GM12878 (cell line): ENCODE measurements around the gene ERP27. TPM values are rescaled to one million over a fixed set of nuclear protein-coding genes. Genes with fewer than 3 reads are reported as not detected.

Experiments used
- ATAC-seq: fragments of 200-7000 bp; cut with Tn5 transposase; 3 replicates; pipeline ENCODE4 v1.9.1; 2020; ENCODE audit warnings: mild to moderate bottlenecking, moderate library complexity
- BruUV-seq: library from RNA; stranded (reverse); fragments of 400-500 nt; replicated peaks from 2 replicates; lab custom pipeline; 2021; lab: Mats Ljungman, UMichigan
- CTCF ChIA-PET: fragments of 300-600 bp; sonication (Branson Sonifier 250); formaldehyde crosslinking; extraction: SDS; loops from one replicate; lab custom pipeline; 2021; ENCODE audit warnings: inconsistent platforms; lab: Yijun Ruan, JAX
- POLR2A ChIA-PET: fragments of 350-600 bp; formaldehyde crosslinking; extraction: SDS; loops from one replicate; lab custom pipeline; 2021; ENCODE audit warnings: inconsistent platforms; lab: Charles Lee
- RAD21 ChIA-PET: fragments of 300-600 bp; sonication (Branson Sonifier 250); formaldehyde crosslinking; loops from one replicate; lab custom pipeline; 2023; ENCODE audit warnings: antibody characterized with exemption; ENCODE audit not compliant: unreplicated experiment; lab: Charles Lee
- SMC1A ChIA-PET: fragments of 300-600 bp; sonication (Branson Sonifier 250); formaldehyde crosslinking; loops from one replicate; lab custom pipeline; 2023; ENCODE audit not compliant: unreplicated experiment, uncharacterized antibody; lab: Charles Lee
- DNase-seq: peaks from one replicate; pipeline ENCODE4 v3.0.0-alpha.2; 2011; ENCODE audit warnings: low read depth, low spot score
- FAIRE-seq: peaks from 3 replicates; lab custom pipeline; 2011; peaks lifted over from hg19 to GRCh38; lab: Jason Lieb, UNC
- H2AFZ ChIP-seq: 2 replicates; pipeline ENCODE4 v1.6.0; 2011; ENCODE audit warnings: low read depth, low read length, control low read depth; ENCODE audit not compliant: control insufficient read depth
- H3K27ac ChIP-seq: 2 replicates; pipeline ENCODE4 v1.5.1; 2011; ENCODE audit warnings: control low read depth; ENCODE audit not compliant: control insufficient read depth, insufficient read depth
- H3K27me3 ChIP-seq, 2 experiments: replicated peaks in 1 of 2; 2 replicates each; pipeline versions ENCODE4 v1.6.0 to v1.6.1; 2011; ENCODE audit warnings: low read length in 1 of 2; ENCODE audit not compliant: control insufficient read depth in 2 of 2, insufficient read depth in 2 of 2
- H3K36me3 ChIP-seq, 2 experiments: 2 replicates each; pipeline ENCODE4 v1.5.1; 2011; ENCODE audit warnings: low read length in 1 of 2; ENCODE audit not compliant: control insufficient read depth in 2 of 2, insufficient read depth in 2 of 2
- H3K4me1 ChIP-seq: 2 replicates; pipeline ENCODE4 v1.6.1; 2011; ENCODE audit warnings: mild to moderate bottlenecking, low read length, moderate library complexity, mixed read lengths; ENCODE audit not compliant: control insufficient read depth, insufficient read depth
- H3K4me2 ChIP-seq: 2 replicates; pipeline ENCODE4 v1.6.0; 2011; ENCODE audit warnings: control low read depth; ENCODE audit not compliant: control insufficient read depth, insufficient read depth
- H3K4me3 ChIP-seq: fragments of 200-600 bp; sonication (generic); 2 replicates; pipeline ENCODE4 v1.5.1; 2016
- H3K79me2 ChIP-seq: 2 replicates; pipeline ENCODE4 v1.6.0; 2011; ENCODE audit warnings: low read length; ENCODE audit not compliant: control insufficient read depth, insufficient read depth
- H3K9ac ChIP-seq: 2 replicates; pipeline ENCODE4 v1.8.0; 2011; ENCODE audit warnings: low read length, control low read depth, mixed read lengths; ENCODE audit not compliant: control insufficient read depth, insufficient read depth
- H3K9me3 ChIP-seq: replicated peaks from 3 replicates; pipeline ENCODE4 v1.5.1; 2011; ENCODE audit warnings: mild to moderate bottlenecking, low read length; ENCODE audit not compliant: control insufficient read depth, insufficient read depth
- H4K20me1 ChIP-seq: 2 replicates; pipeline ENCODE4 v1.6.0; 2011; ENCODE audit not compliant: control insufficient read depth, insufficient read depth
- CBX5 ChIP-seq: sonication (generic); IDR thresholded peaks from 2 replicates; pipeline ENCODE4 v1.6.1; 2016; ENCODE audit warnings: low read depth, moderate library complexity, mild to moderate bottlenecking, inconsistent platforms
- EGR1 ChIP-seq, 2 experiments: IDR thresholded peaks; 1 replicate in 1 of 2; 2 replicates in 1 of 2; pipeline ENCODE4 v1.6.1; 2011 to 2012; ENCODE audit warnings: low read depth in 2 of 2, low read length in 2 of 2, borderline replicate concordance in 1 of 2, mild to moderate bottlenecking in 1 of 2, moderate library complexity in 1 of 2
- ESRRA ChIP-seq: IDR thresholded peaks from 2 replicates; pipeline ENCODE4 v1.6.1; 2012; ENCODE audit warnings: mild to moderate bottlenecking, low read length, improper control_type of control experiment
- LARP7 ChIP-seq: fragments of 450-650 bp; IDR thresholded peaks from 2 replicates; pipeline ENCODE4 v1.6.1; 2017; ENCODE audit warnings: mild to moderate bottlenecking
- NBN ChIP-seq: fragments of 450-650 bp; IDR thresholded peaks from 2 replicates; pipeline ENCODE4 v1.6.1; 2016
- NR2C2 ChIP-seq: IDR thresholded peaks from 2 replicates; pipeline ENCODE4 v1.6.1; 2011; ENCODE audit warnings: borderline replicate concordance, low read depth; ENCODE audit not compliant: control insufficient read depth, insufficient read length
- PAX5 ChIP-seq: IDR thresholded peaks from 2 replicates; pipeline ENCODE4 v1.6.1; 2011; ENCODE audit warnings: low read depth, low read length, borderline replicate concordance
- POLR2AphosphoS5 ChIP-seq: IDR thresholded peaks from 2 replicates; pipeline ENCODE4 v1.6.1; 2011; ENCODE audit warnings: mild to moderate bottlenecking, low read length, inconsistent platforms
- TCF3 ChIP-seq: IDR thresholded peaks from 2 replicates; pipeline ENCODE4 v1.6.1; 2012; ENCODE audit warnings: low read depth, mild to moderate bottlenecking, low read length, borderline replicate concordance; ENCODE audit not compliant: insufficient read depth
- ZBED1 ChIP-seq: IDR thresholded peaks from 2 replicates; pipeline ENCODE4 v1.6.1; 2016; ENCODE audit warnings: borderline replicate concordance
- WGBS: methylation state at CpG from one replicate; pipeline ENCODE4 v1.1.6; 2016; ENCODE audit warnings: low lambda C conversion rate; ENCODE audit not compliant: insufficient replicate concordance, insufficient coverage; ENCODE audit errors: missing lambda C conversion rate; 5-methylcytosine and 5-hydroxymethylcytosine counted together
- in situ Hi-C: fragments of 300-500 bp; cut with MboI; formaldehyde crosslinking; loops from 9 replicates; pipeline ENCODE4 v1.14.3; 2018; ENCODE audit warnings: mixed read lengths
- intact Hi-C: fragments of 100-400 bp; cut with micrococcal nuclease; formaldehyde crosslinking; loops from one replicate; pipeline ENCODE4 v1.14.2; 2022; ENCODE audit not compliant: unreplicated experiment
- polyA plus RNA-seq, 11 experiments: library from polyadenylated mRNA; depleted of rRNA in 4 of 11; unstranded in 6 of 11; stranded (reverse) in 5 of 11; fragments of >200 nt; fragmentation: Nextera tagmentation in 4 of 11; fragmentation: Illumina TruSeq in 1 of 11; extraction: Ambion mirVana in 4 of 11; extraction: Trizol in 1 of 11; gene quantifications; 1 replicate in 1 of 11; 2 replicates in 10 of 11; pipeline versions ENCODE4 v1.2.1 to v1.2.3, GENCODE V29; 2011 to 2016; ENCODE audit warnings: inconsistent platforms in 2 of 11, missing spikeins in 2 of 11, low read depth in 1 of 11
- total RNA-seq, 4 experiments: library from RNA; depleted of rRNA in 3 of 4; stranded (reverse); fragments of >200 nt in 3 of 4; fragmentation: Illumina TruSeq in 1 of 4; extraction: Trizol in 1 of 4; gene quantifications; 2 replicates each; pipeline versions ENCODE4 v1.2.1 to v1.2.3, GENCODE V29; 2013 to 2021

Gene ERP27
- total and polyA plus RNA-seq, 10 of the 15 experiments (the other 5 are each of a cell fraction or from before 2014, with no cell fraction given) = 0.91 to 2.4 (median 1.4) TPM

DNA sequence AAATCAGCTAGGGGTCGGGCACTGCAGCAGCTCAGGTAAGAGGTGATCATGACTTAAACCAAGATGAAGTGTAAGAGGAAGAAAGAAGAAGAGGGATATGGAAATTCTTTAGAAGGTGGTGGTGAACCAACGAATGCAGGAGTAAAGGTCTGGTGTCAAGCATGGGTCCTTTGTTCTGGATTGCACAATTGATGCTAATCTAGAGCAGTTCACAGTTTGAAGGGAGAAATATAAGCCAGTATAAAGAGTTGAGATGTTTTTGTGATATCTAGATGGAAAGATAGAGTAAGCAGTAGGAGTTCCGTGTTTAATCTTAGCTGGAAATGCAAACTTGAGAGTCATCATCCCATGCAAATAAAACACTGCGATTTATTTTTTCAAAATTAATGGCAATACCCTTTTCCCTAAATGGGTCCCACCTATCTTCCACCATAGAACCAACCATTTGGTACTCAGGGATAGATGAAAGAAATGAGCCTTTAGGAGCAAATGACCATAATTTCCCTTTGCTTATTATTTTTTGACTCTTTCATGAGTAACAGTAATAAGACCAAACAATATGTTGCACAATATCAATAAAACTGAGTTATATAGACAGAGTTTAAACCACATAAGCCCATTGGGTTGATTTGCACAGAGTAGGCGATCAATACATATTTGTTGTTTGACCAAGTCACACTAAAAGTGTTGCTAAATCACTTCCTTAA is 37.7 kb downstream of the ERP27 start:
- CTCF ChIA-PET = no interaction called here

DNA sequence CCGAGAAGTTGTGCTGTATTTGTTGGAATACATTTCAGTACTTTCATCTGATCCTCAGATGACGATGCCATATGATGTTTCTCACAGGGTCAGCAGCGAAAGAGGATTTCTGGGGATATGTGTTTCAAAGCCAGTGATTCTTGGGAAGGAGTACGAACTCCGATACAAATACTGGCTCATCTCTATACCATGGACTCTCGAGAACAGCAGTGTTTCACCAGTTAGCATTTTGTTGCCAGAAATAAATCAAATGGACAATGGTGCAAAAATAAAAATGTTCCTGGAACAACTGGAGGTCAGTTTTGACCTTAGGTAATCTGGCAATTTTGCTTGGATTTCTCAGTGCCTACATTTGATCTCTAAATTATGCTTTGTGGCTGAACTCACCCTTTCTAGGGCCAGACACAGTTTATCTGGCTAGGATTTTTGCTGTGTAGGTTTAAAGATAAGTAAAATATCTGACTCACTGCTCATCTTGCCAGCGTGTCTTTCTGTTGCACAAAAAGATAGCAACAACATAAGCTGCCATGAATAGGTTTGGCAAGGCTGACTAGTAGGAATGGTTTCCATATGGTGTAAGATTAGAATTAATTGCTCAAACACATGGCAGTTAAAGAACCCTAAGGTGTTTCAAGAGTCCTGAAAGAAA is 41.7 kb downstream of the ERP27 start:
- SMC1A ChIA-PET = interaction anchor here (0.6 to 2.8 kb wide), 4 partner anchors 10 to 125 kb away, joined by 3 to 12 read pairs (median 4); no protein-coding TSS in a partner anchor
- Histone ChIP-seq H3K27ac (no peak overlapping the region), H3K9me3 (no peaks in the 10 kb centered on the region), H4K20me1 (no peaks in the 10 kb centered on the region), H2AFZ (no peak overlapping the region), H3K4me1 (no peaks in the 10 kb centered on the region), H3K36me3 (no peaks in the 10 kb centered on the region), H3K27me3 (no peaks in the 10 kb centered on the region; a peak in 1 of 4 replicates), H3K79me2 (no peaks in the 10 kb centered on the region), H3K4me2 (no peak overlapping the region), H3K9ac (no peak overlapping the region), H3K4me3 (no peak overlapping the region)
- BruUV-seq = no TSS peak
- DNase-seq = no peak
- RAD21 ChIA-PET = no interaction called here
- intact Hi-C loops = no loop called here
- TF ChIP-seq TCF3 = no peak
- no peak for TF ChIP-seq POLR2AphosphoS5
- no peak for TF ChIP-seq NBN
- no peak for TF ChIP-seq CBX5
- in situ Hi-C loops = no loop called here
- WGBS = 77% methylated on average over 7 of the region's 7 CpGs
- CTCF ChIA-PET = no interaction called here
- no peak for ATAC-seq
- POLR2A ChIA-PET = no interaction called here
- FAIRE-seq = no peak

More for the DNA sequence above, 37.7 kb downstream of the ERP27 start:
- DNase-seq (no peak), FAIRE-seq (no peak), ATAC-seq (no peak)
- intact Hi-C loops (no loop called here), in situ Hi-C loops (no loop called here)
- H3K79me2 ChIP-seq = no peaks in the 10 kb centered on the region
- no peak overlapping the region for H3K4me2 ChIP-seq
- ChIA-PET POLR2A (no interaction called here), RAD21 (interaction anchor here (1.9 kb wide), 1 partner anchor 52 kb away, joined by 5 read pairs; no protein-coding TSS in a partner anchor), SMC1A (no interaction called here)
- TF ChIP-seq ESRRA (no peak), PAX5 (no peak), ZBED1 (no peak), NR2C2 (no peak), LARP7 (no peak), EGR1 (IDR thresholded peaks at IDR 0.05; ENCODE audit: borderline replicate concordance in 1 of 2, low read depth in 2 of 2, low read length in 2 of 2) (no peak)
- no peak overlapping the region for H2AFZ ChIP-seq
- H4K20me1 ChIP-seq = no peaks in the 10 kb centered on the region
- H3K9me3 ChIP-seq = no peaks in the 10 kb centered on the region
- H3K4me3 ChIP-seq = no peak overlapping the region
- peaks cover 4% of the 10 kb centered on the region; the same call in 1 of the 2 replicates for H3K4me1 ChIP-seq
- H3K27me3 ChIP-seq = no peaks in the 10 kb centered on the region
- no peak overlapping the region for H3K9ac ChIP-seq
- no peak overlapping the region for H3K27ac ChIP-seq
- 67% methylated on average over 5 of the region's 5 CpGs for WGBS
- no TSS peak for BruUV-seq
- no peaks in the 10 kb centered on the region for H3K36me3 ChIP-seq
